Putamen (tissue), 1 donor: ENCODE measurements around the gene DDX59.
"Not testable (repeated sequence)": the region's sequence is repeated elsewhere in the genome, so short reads cannot be mapped to it uniquely, and the experiment has no call there.

ENCODE experiments used
- DNase-seq: peaks from one replicate; pipeline ENCODE4 v3.0.0-alpha.2; 2016; ENCODE audit warnings: low spot score

Gene DDX59

GRCh38 chr1:200670242-200671118, 773 bp upstream of the DDX59 start:
- peak; percentile 67 for DNase-seq

GRCh38 chr1:200668514-200669313, 993 bp downstream of the DDX59 start:
- DNase-seq: peak; percentile 9

GRCh38 chr1:200666309-200666708, 3.4 kb downstream of the DDX59 start:
- DNase-seq: no peak

- DNase-seq: no peak
These were observed 3.8 kb downstream of the DDX59 start for GRCh38 chr1:200665861-200666260.

- no peak for DNase-seq
These were observed 9.0 kb downstream of the DDX59 start for GRCh38 chr1:200660719-200661118.

GRCh38 chr1:200659269-200659668, 10.4 kb downstream of the DDX59 start:
- DNase-seq: no peak

GRCh38 chr1:200658037-200658818, 11.5 kb downstream of the DDX59 start:
- DNase-seq: no peak

- DNase-seq: no peak
These were observed 15.0 kb downstream of the DDX59 start for GRCh38 chr1:200654660-200655059.

GRCh38 chr1:200653022-200653462, 16.7 kb downstream of the DDX59 start:
- DNase-seq: no peak

GRCh38 chr1:200652378-200652777, 17.3 kb downstream of the DDX59 start:
- DNase-seq: no peak

- DNase-seq: no peak
These were observed 23.2 kb downstream of the DDX59 start for GRCh38 chr1:200646515-200646914.

- no peak for DNase-seq
These were observed 25.7 kb downstream of the DDX59 start for GRCh38 chr1:200644021-200644420.

- no peak for DNase-seq
These were observed 27.2 kb downstream of the DDX59 start for GRCh38 chr1:200642481-200642880.

GRCh38 chr1:200640963-200641401, 28.7 kb downstream of the DDX59 start:
- DNase-seq: no peak

GRCh38 chr1:200640373-200640962, 29.2 kb downstream of the DDX59 start:
- no peak for DNase-seq

- no peak for DNase-seq
These were observed 31.6 kb downstream of the DDX59 start for GRCh38 chr1:200638073-200638472.

- no peak for DNase-seq
These were observed 33.0 kb downstream of the DDX59 start for GRCh38 chr1:200636681-200637080.

- DNase-seq: no peak
These were observed 35.2 kb downstream of the DDX59 start for GRCh38 chr1:200634261-200635122.

- no peak for DNase-seq
These were observed 38.3 kb downstream of the DDX59 start for GRCh38 chr1:200631375-200631774.

- DNase-seq: not testable (repeated sequence)
These were observed 39.2 kb downstream of the DDX59 start for GRCh38 chr1:200630515-200630899.
